NT2/D1 (cell line): ENCODE data around the gene PDXDC1.
"Not testable (repeated sequence)": the region's sequence is repeated elsewhere in the genome, so short reads cannot be mapped to it uniquely, and the experiment has no call there.

Experiments used
- DNase-seq: peaks from one replicate; pipeline ENCODE4 v3.0.0-alpha.2; 2011; ENCODE audit warnings: low read depth, low spot score
- H3K27me3 ChIP-seq: 2 replicates; pipeline ENCODE4 v1.6.0; 2011; ENCODE audit warnings: mild to moderate bottlenecking; ENCODE audit not compliant: insufficient read length, insufficient read depth
- H3K36me3 ChIP-seq: 2 replicates; pipeline ENCODE4 v1.6.1; 2011; ENCODE audit warnings: mild to moderate bottlenecking, low read length, mixed read lengths; ENCODE audit not compliant: insufficient read depth, insufficient read length
- H3K4me1 ChIP-seq: 2 replicates; pipeline ENCODE4 v1.5.1; 2011; ENCODE audit not compliant: insufficient read depth, insufficient read length
- H3K4me3 ChIP-seq: 2 replicates; pipeline ENCODE4 v1.5.1; 2011; ENCODE audit warnings: low read depth; ENCODE audit not compliant: insufficient read length
- H3K9ac ChIP-seq: 2 replicates; pipeline ENCODE4 v1.6.0; 2011; ENCODE audit warnings: low read depth; ENCODE audit not compliant: insufficient read length
- H3K9me3 ChIP-seq: 2 replicates; pipeline ENCODE4 v1.5.1; 2011; ENCODE audit warnings: mild to moderate bottlenecking, low read length; ENCODE audit not compliant: insufficient read depth

PDXDC1 gene

GRCh38 chr16:14993277-14994151, 18.7 kb downstream of the PDXDC1 start:
- not testable (repeated sequence) for H3K9me3 ChIP-seq, H3K27me3 ChIP-seq, H3K4me3 ChIP-seq, DNase-seq, H3K4me1 ChIP-seq, H3K9ac ChIP-seq
- peaks cover 19% of the 10 kb centered on the region for H3K36me3 ChIP-seq

- H3K9me3 ChIP-seq, H3K4me3 ChIP-seq, H3K27me3 ChIP-seq, H3K9ac ChIP-seq, DNase-seq, H3K4me1 ChIP-seq: not testable (repeated sequence)
- H3K36me3 ChIP-seq: peaks cover 23% of the 10 kb centered on the region
Measured at GRCh38 chr16:14996702-14997101, 21.9 kb downstream of the PDXDC1 start.

GRCh38 chr16:14998300-14998699, 23.5 kb downstream of the PDXDC1 start:
- H3K36me3 ChIP-seq: peaks cover 23% of the 10 kb centered on the region
- H3K4me1 ChIP-seq, H3K9ac ChIP-seq, DNase-seq, H3K9me3 ChIP-seq, H3K27me3 ChIP-seq, H3K4me3 ChIP-seq: not testable (repeated sequence)

GRCh38 chr16:14999845-15000244, 25.0 kb downstream of the PDXDC1 start:
- H3K9ac ChIP-seq, H3K27me3 ChIP-seq, DNase-seq, H3K4me1 ChIP-seq, H3K9me3 ChIP-seq, H3K4me3 ChIP-seq: not testable (repeated sequence)
- H3K36me3 ChIP-seq: peaks cover 33% of the 10 kb centered on the region

GRCh38 chr16:15002448-15002847, 27.6 kb downstream of the PDXDC1 start:
- H3K9ac ChIP-seq, H3K4me1 ChIP-seq, H3K27me3 ChIP-seq, H3K9me3 ChIP-seq, H3K4me3 ChIP-seq, DNase-seq: not testable (repeated sequence)
- H3K36me3 ChIP-seq: peaks cover 42% of the 10 kb centered on the region

GRCh38 chr16:15005357-15006132, 30.7 kb downstream of the PDXDC1 start:
- H3K9me3 ChIP-seq, H3K9ac ChIP-seq, H3K4me3 ChIP-seq, H3K27me3 ChIP-seq, DNase-seq, H3K4me1 ChIP-seq: not testable (repeated sequence)
- H3K36me3 ChIP-seq: peaks cover 39% of the 10 kb centered on the region

- H3K4me1 ChIP-seq, DNase-seq, H3K4me3 ChIP-seq, H3K27me3 ChIP-seq, H3K9me3 ChIP-seq, H3K9ac ChIP-seq: not testable (repeated sequence)
- H3K36me3 ChIP-seq: peaks cover 50% of the 10 kb centered on the region
Measured at GRCh38 chr16:15008647-15009046, 33.8 kb downstream of the PDXDC1 start.

- H3K36me3 ChIP-seq: peaks cover 52% of the 10 kb centered on the region
- not testable (repeated sequence) for H3K4me3 ChIP-seq, H3K9ac ChIP-seq, H3K27me3 ChIP-seq, H3K4me1 ChIP-seq, H3K9me3 ChIP-seq, DNase-seq
Measured at GRCh38 chr16:15012941-15013340, 38.1 kb downstream of the PDXDC1 start.

- DNase-seq, H3K4me1 ChIP-seq, H3K9ac ChIP-seq, H3K4me3 ChIP-seq, H3K27me3 ChIP-seq, H3K9me3 ChIP-seq: not testable (repeated sequence)
- peaks cover 52% of the 10 kb centered on the region for H3K36me3 ChIP-seq
Measured at GRCh38 chr16:15015671-15016070, 40.8 kb downstream of the PDXDC1 start.

- not testable (repeated sequence) for DNase-seq, H3K9ac ChIP-seq, H3K4me3 ChIP-seq, H3K4me1 ChIP-seq, H3K9me3 ChIP-seq, H3K27me3 ChIP-seq
- H3K36me3 ChIP-seq: peaks cover 50% of the 10 kb centered on the region
Measured at GRCh38 chr16:15016354-15016753, 41.5 kb downstream of the PDXDC1 start.

GRCh38 chr16:15016951-15017580, 42.2 kb downstream of the PDXDC1 start:
- not testable (repeated sequence) for H3K4me3 ChIP-seq, H3K4me1 ChIP-seq, H3K9ac ChIP-seq, H3K27me3 ChIP-seq, H3K9me3 ChIP-seq, DNase-seq
- H3K36me3 ChIP-seq: peaks cover 51% of the 10 kb centered on the region
